Sigmoid colon (tissue), 7 donors: ENCODE measurements around the gene GGTLC2. TPM values are rescaled to one million over a fixed set of nuclear protein-coding genes. Genes with fewer than 3 reads are reported as not detected.

Experiments used
- DNase-seq: peaks from one replicate; pipeline ENCODE4 v3.0.0-alpha.2; 2019
- H3K27ac ChIP-seq, 4 donors: fragments of 200-600 bp; sonication (generic); one replicate each; pipeline ENCODE4 v1.5.1; 2016 to 2019; ENCODE audit warnings: mild to moderate bottlenecking in 1 of 4
- H3K27me3 ChIP-seq, 3 donors: fragments of 200-600 bp; sonication (generic); one replicate each; pipeline ENCODE4 v1.5.1; 2019; ENCODE audit warnings: mild to moderate bottlenecking in 1 of 3
- H3K36me3 ChIP-seq, 4 donors: fragments of 200-600 bp; sonication (generic); one replicate each; pipeline ENCODE4 v1.5.1; 2016 to 2019
- H3K4me1 ChIP-seq, 4 donors: fragments of 200-600 bp; sonication (generic); one replicate each; pipeline ENCODE4 v1.5.1; 2017 to 2019
- H3K4me3 ChIP-seq, 4 donors: fragments of 200-600 bp; sonication (generic); one replicate each; pipeline ENCODE4 v1.5.1; 2017 to 2019; ENCODE audit warnings: mild to moderate bottlenecking in 2 of 4, moderate library complexity in 1 of 4
- H3K9me3 ChIP-seq, 4 donors: fragments of 200-600 bp in 3 of 4; sonication (generic) in 3 of 4; one replicate each; pipeline versions ENCODE4 v1.5.1 to v1.6.1; 2013 to 2019
- EP300 ChIP-seq, 4 donors: sonication (generic); formaldehyde crosslinking; IDR thresholded peaks; one replicate each; pipeline ENCODE4 v1.6.1; 2017; ENCODE audit warnings: antibody characterized with exemption in 4 of 4
- POLR2A ChIP-seq, 2 donors: fragments of 450-650 bp; IDR thresholded peaks; one replicate each; pipeline ENCODE4 v1.6.1; 2016; ENCODE audit warnings: antibody characterized with exemption in 2 of 2, mild to moderate bottlenecking in 2 of 2, moderate library complexity in 2 of 2
- POLR2AphosphoS5 ChIP-seq, 4 donors: sonication (generic); formaldehyde crosslinking; IDR thresholded peaks; one replicate each; pipeline ENCODE4 v1.6.1; 2017; ENCODE audit warnings: antibody characterized with exemption in 4 of 4
- WGBS, 2 donors: extraction: QIAGEN DNeasy Blood & Tissue Kit; methylation state at CpG; one replicate each; pipeline ENCODE4 v1.1.7; 2013; 5-methylcytosine and 5-hydroxymethylcytosine counted together
- intact Hi-C: fragments of 100-400 bp; cut with DNase I; formaldehyde crosslinking; loops from one replicate; pipeline ENCODE4 v1.15.1; 2023
- polyA plus RNA-seq, 3 donors: library from polyadenylated mRNA; stranded (reverse); fragments of 200-250 nt; gene quantifications; one replicate each; pipeline ENCODE4 v1.2.3, GENCODE V29; 2013
- total RNA-seq, 4 donors: library from RNA; depleted of rRNA; stranded (reverse); fragments of >200 nt; gene quantifications; one replicate each; pipeline ENCODE4 v1.1.0, GENCODE V29; 2016
- TF ChIP-seq, protein P1 (sequence below), 4 experiments: fragments of 450-650 bp in 3 of 4; fragments of 200-600 bp in 1 of 4; IDR thresholded peaks; one replicate each; pipeline ENCODE4 v1.5.1; 2016 to 2019; ENCODE audit warnings: antibody characterized with exemption in 4 of 4, mild to moderate bottlenecking in 3 of 4, moderate library complexity in 2 of 4
- donor health status: healthy with polysubstance abuse.
- donor health status: Bipolar disorder and iron deficiency.
- donor health status: healthy.

The GGTLC2 gene
- total and polyA plus RNA-seq, 7 donors, result not detected

DNA sequence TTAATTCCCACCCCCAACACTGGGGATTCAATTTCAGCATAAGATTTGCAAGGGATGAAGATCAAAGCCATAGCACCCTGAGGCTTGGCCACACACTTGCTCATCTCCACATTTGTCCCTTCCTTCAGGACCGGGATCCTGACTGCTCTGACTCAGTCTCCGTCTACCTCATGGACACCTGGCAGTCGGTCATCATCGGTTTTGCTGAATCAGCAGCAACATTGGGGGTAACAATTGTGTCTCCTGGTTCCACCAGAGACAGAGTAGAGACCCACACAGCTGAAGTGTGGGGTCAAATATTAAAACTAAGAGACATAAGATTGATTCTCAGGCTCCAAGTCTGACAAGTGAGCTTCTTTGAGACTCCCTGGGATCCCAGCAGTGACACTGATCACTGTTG lies 34.6 kb downstream of the GGTLC2 start:
- peaks cover 0 to 14% (median 6%) of the 10 kb centered on the region in 4 donors for H3K4me1 ChIP-seq
- no peak overlapping the region for H3K27ac ChIP-seq
- H3K36me3 ChIP-seq, result no peaks in the 10 kb centered on the region
- no peaks in the 10 kb centered on the region for H3K9me3 ChIP-seq
- intact Hi-C loops, result no loop called here
- 87 to 92% methylated on average over 4 of the region's 4 CpGs for WGBS, 2 donors
- TF ChIP-seq EP300 (IDR thresholded peaks at IDR 0.05), result no peak
- H3K27me3 ChIP-seq, result no peaks in the 10 kb centered on the region
- no peak overlapping the region for H3K4me3 ChIP-seq
- DNase-seq, result no peak

DNA sequence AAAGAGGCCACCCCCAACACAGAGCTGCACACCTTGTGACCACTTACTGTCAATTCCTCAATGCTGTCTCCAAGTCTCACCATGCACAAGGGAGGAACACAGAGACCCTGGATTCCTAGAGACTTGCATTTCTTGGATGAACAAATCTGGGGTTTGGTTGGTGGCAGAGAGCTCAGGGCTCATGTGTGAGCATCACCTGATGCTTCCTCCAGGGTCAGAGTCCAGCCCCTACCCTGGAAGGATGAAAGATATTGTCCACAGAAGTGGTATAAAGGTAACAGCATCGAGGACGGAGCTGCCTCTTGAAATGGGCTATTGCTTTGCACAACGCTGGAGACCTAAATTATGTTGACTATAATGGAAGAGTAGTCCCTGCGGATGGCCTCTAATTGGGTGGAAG lies 36.0 kb downstream of the GGTLC2 start:
- no peak overlapping the region for H3K4me3 ChIP-seq
- H3K4me1 ChIP-seq, result peaks cover 0 to 28% (median 18%) of the 10 kb centered on the region in 4 donors
- H3K36me3 ChIP-seq, result no peaks in the 10 kb centered on the region
- WGBS, 2 donors, result 81 to 89% methylated on average over 4 of the region's 4 CpGs
- TF ChIP-seq EP300 (IDR thresholded peaks at IDR 0.05) (no peak), POLR2AphosphoS5 (IDR thresholded peaks at IDR 0.05) (no peak), POLR2A (IDR thresholded peaks at IDR 0.05) (no peak)
- TF ChIP-seq, protein P1, sequence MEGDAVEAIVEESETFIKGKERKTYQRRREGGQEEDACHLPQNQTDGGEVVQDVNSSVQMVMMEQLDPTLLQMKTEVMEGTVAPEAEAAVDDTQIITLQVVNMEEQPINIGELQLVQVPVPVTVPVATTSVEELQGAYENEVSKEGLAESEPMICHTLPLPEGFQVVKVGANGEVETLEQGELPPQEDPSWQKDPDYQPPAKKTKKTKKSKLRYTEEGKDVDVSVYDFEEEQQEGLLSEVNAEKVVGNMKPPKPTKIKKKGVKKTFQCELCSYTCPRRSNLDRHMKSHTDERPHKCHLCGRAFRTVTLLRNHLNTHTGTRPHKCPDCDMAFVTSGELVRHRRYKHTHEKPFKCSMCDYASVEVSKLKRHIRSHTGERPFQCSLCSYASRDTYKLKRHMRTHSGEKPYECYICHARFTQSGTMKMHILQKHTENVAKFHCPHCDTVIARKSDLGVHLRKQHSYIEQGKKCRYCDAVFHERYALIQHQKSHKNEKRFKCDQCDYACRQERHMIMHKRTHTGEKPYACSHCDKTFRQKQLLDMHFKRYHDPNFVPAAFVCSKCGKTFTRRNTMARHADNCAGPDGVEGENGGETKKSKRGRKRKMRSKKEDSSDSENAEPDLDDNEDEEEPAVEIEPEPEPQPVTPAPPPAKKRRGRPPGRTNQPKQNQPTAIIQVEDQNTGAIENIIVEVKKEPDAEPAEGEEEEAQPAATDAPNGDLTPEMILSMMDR (IDR thresholded peaks at IDR 0.05), result no peak
- intact Hi-C loops, result no loop called here
- H3K27ac ChIP-seq, result no peak overlapping the region
- H3K27me3 ChIP-seq, result no peaks in the 10 kb centered on the region
- DNase-seq, result no peak
- H3K9me3 ChIP-seq, result no peaks in the 10 kb centered on the region

DNA sequence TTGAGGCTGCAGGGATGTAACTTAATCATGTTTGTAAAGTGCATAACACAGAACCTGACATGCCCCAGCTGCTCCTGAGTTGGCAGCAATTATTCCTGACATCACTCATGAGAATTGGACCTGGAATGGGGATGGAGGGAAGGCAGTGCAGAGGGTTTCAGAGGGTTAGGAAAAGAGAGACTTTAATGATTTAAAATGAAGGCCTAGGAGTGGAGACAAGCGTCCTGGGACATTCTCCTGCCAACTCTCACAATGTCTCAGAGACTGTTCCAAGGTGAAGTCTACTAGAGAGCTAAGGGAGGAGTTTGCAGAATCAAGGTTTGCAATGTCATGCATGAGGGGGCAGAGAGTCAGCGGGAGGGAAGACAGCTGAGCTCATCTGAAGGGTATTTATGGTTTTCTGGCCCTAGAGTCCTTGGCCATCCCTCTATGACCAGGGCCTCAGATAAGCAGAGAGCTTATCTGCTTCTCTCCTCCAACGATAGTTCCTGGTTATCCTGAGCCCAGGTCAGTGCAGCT lies 36.9 kb downstream of the GGTLC2 start:
- Histone ChIP-seq H3K36me3 (no peaks in the 10 kb centered on the region), H3K9me3 (no peaks in the 10 kb centered on the region), H3K27ac (no peak overlapping the region), H3K27me3 (no peaks in the 10 kb centered on the region), H3K4me3 (no peak overlapping the region), H3K4me1 (peaks cover 0 to 29% (median 18%) of the 10 kb centered on the region in 4 donors)
- 50 to 54% methylated on average over 3 of the region's 3 CpGs for WGBS, 2 donors
- intact Hi-C loops, result no loop called here
- TF ChIP-seq, protein P1 (IDR thresholded peaks at IDR 0.05), result no peak
- TF ChIP-seq POLR2A (IDR thresholded peaks at IDR 0.05) (no peak), POLR2AphosphoS5 (IDR thresholded peaks at IDR 0.05) (no peak), EP300 (IDR thresholded peaks at IDR 0.05) (no peak)
- no peak for DNase-seq

DNA sequence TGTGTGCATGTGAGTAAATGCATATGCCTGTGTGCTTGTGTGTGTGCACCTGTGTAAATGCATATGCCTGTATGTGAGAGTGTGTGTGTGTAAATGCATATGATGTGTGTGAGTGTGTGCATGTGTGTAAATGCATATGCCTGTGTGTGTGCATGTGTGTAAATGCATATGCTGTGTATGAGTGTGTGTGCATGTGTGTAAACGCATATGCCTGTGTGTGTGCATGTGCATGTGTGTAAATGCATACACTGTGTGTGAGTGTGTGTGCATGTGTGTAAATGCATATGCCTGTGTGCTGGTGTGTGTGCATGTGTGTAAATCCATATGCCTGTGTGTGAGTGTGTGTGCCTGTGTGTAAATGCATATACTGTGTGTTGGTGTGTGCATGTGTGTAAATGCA lies 37.8 kb downstream of the GGTLC2 start:
- H3K27ac ChIP-seq, result no peak overlapping the region
- no peaks in the 10 kb centered on the region for H3K36me3 ChIP-seq
- intact Hi-C loops, result no loop called here
- WGBS, 2 donors, result 96 to 97% methylated on average over 1 of the region's 1 CpG
- TF ChIP-seq, protein P1 (IDR thresholded peaks at IDR 0.05), result no peak
- no peak for TF ChIP-seq POLR2AphosphoS5 (IDR thresholded peaks at IDR 0.05)
- TF ChIP-seq POLR2A (IDR thresholded peaks at IDR 0.05), result no peak
- TF ChIP-seq EP300 (IDR thresholded peaks at IDR 0.05), result no peak
- peaks cover 0 to 29% (median 18%) of the 10 kb centered on the region in 4 donors for H3K4me1 ChIP-seq
- no peak for DNase-seq
- no peak overlapping the region for H3K4me3 ChIP-seq
- no peaks in the 10 kb centered on the region for H3K27me3 ChIP-seq
- H3K9me3 ChIP-seq, result no peaks in the 10 kb centered on the region

DNA sequence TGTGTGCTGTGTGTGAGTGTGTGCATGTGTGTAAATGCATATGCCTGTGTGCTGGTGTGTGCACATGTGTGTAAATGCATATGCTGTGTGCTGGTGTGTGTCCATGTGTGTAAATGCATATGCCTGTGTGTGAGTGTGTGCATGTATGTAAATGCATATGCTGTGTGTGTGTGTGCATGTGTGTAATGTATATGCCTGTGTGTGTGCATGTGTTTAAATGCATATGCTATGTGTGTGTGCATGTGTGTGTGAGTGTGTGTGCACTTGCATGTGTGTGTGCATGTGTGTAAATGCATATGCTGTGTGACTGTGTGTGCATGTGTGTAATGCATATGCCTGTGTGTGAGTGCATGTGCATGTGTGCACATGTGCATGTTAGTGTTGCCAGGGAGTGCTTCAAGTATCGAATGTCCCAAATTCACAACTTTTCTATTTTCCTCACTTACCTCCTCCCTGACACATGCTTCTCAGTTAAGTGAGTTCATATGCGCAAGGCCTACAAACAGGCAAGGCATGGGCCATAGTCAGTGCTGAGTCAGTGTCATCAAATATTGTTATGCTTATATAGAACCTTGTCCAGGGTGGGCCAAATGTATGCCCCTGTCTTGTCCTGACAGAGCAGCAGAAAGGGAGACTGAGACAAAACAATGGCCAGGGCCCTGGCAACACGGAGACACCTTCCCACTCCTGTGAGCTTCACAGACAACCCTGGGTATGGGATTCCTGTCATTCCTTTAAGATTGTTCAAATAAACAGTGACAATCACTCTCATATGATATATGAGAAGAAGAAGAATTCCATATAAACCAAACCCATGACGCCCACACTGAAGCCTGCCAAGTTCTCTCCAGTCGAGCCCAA lies 38.6 kb downstream of the GGTLC2 start:
- intact Hi-C loops, result no loop called here
- TF ChIP-seq POLR2A (IDR thresholded peaks at IDR 0.05) (no peak), POLR2AphosphoS5 (IDR thresholded peaks at IDR 0.05) (no peak), EP300 (IDR thresholded peaks at IDR 0.05) (no peak)
- TF ChIP-seq, protein P1 (IDR thresholded peaks at IDR 0.05), result no peak
- no peaks in the 10 kb centered on the region for H3K9me3 ChIP-seq
- peaks cover 0 to 29% (median 18%) of the 10 kb centered on the region in 4 donors for H3K4me1 ChIP-seq
- no peak overlapping the region for H3K4me3 ChIP-seq
- H3K36me3 ChIP-seq, result no peaks in the 10 kb centered on the region
- WGBS, 2 donors, result 90 to 91% methylated on average over 5 of the region's 5 CpGs
- no peak overlapping the region for H3K27ac ChIP-seq
- no peak for DNase-seq
- H3K27me3 ChIP-seq, result no peaks in the 10 kb centered on the region
